ENCODE results near the gene CYBC1.

DNA sequence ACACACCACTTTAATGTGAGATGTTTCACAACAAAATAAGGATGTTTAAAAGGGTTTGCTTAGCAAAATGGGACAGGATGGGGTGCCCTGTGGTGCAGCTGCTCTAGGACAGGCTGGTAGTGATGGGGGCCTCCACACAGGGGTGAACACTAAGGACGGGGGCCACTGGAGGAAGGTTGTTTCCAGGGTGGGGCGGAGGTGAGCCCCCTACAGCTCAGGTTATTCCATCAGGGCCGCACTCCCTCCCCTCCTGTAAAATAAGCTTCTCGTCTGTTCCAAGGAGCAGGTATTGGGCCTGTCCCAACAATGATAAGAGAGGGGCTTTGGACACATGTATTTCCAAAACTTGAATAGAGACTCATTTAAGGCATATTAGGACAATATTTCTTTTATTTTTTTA is 34.3 kb downstream of the CYBC1 start:
- TF ChIP-seq, protein P1, sequence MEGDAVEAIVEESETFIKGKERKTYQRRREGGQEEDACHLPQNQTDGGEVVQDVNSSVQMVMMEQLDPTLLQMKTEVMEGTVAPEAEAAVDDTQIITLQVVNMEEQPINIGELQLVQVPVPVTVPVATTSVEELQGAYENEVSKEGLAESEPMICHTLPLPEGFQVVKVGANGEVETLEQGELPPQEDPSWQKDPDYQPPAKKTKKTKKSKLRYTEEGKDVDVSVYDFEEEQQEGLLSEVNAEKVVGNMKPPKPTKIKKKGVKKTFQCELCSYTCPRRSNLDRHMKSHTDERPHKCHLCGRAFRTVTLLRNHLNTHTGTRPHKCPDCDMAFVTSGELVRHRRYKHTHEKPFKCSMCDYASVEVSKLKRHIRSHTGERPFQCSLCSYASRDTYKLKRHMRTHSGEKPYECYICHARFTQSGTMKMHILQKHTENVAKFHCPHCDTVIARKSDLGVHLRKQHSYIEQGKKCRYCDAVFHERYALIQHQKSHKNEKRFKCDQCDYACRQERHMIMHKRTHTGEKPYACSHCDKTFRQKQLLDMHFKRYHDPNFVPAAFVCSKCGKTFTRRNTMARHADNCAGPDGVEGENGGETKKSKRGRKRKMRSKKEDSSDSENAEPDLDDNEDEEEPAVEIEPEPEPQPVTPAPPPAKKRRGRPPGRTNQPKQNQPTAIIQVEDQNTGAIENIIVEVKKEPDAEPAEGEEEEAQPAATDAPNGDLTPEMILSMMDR (optimal IDR thresholded peaks at IDR 0.05 in 1 of 3, IDR thresholded peaks at IDR 0.05 in 1 of 3, conservative IDR thresholded peaks at IDR 0.05 in 1 of 3; ENCODE audit: extremely low read depth in 1 of 3, insufficient read depth in 2 of 3, low read length in 3 of 3), result no peak
- no peak for TF ChIP-seq EZH2 (IDR thresholded peaks at IDR 0.05; ENCODE audit: low read length)

Measured in keratinocyte (primary cell).